ENCODE results near the gene HOXB2. TPM values are rescaled to one million over a fixed set of nuclear protein-coding genes. Genes with fewer than 3 reads are reported as not detected.

Gene HOXB2
- total and polyA plus RNA-seq, 2 experiments from 2014 or later, result not detected

DNA sequence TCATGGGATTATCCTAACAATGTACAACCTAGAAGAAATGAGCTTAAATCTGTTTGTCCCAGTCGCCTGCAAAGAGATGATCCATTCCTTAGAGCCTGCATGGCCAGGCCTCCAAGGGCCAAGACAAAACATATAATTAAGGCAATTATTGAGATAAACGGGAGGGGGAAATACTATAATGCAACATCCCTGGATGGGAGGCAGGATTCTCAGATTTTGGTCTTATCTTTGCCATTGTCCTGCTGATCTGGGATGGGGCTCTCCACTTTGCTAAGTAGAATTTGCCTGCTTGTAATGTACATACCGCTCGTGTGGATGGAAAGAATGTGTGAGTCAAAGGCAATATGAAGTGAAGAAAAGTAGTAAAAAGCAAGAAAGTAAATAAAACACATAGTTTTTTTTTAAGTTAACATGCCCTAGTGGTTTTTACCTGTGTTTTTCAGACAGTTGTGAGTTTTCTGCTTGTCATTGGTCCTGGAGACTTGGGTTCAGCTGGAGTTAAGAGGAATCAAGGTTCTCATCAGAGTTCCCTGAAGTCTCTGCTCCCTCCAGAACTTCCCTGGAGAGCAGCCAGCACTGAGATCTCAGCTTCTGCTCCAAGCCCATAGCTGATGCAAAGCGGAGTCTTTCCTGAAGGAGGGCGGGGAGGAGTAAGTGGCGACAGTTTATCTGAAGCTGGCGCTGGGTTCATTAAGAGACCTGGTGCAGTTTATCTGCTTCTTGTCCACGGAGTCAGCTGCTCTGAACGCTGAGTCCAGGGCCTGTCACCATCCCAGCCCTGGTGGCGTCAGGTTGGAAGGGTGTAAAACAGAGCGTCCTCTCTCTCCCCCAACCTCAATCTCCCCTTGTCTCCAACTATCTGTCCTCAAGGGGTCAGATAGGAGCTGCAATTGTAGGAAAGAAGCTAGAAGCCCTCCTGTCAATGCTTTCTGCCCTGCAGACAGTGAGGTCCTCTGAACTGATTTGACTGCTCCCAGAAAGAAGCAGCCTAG lies 44.2 kb downstream of the HOXB2 start:
- H3K27ac Mint-ChIP-seq, result no peak overlapping the region
- Histone ChIP-seq H3K4me1 (ENCODE audit: insufficient read depth) (peaks cover 20% of the 10 kb centered on the region; the same call in 1 of the 2 replicates), H3K27ac (ENCODE audit: low read depth) (no peak overlapping the region), H2AFZ (no peak overlapping the region), H3K36me3 (ENCODE audit: insufficient read depth) (no peaks in the 10 kb centered on the region), H3K9me2 (ENCODE audit: insufficient read depth) (no peaks in the 10 kb centered on the region), H3K27me3 (ENCODE audit: insufficient read depth) (peaks cover 75% of the 10 kb centered on the region), H3K4me2 (no peak overlapping the region), H3K79me2 (replicated peaks; ENCODE audit: insufficient read depth) (no peaks in the 10 kb centered on the region), H3K4me3 (no peak overlapping the region), H3F3A (replicated peaks; ENCODE audit: low read depth) (no peaks in the 10 kb centered on the region), H4K20me1 (replicated peaks; ENCODE audit: insufficient read depth) (0 out of 2 replicates have a peak, but pooled peaks cover 2% of the 10 kb centered on the region)
- H3K27me3 Mint-ChIP-seq (ENCODE audit: insufficient read depth, low read depth, poor library complexity), result peaks cover 25% of the 10 kb centered on the region
- H3K4me3 Mint-ChIP-seq, result no peak overlapping the region
- TF ChIP-seq CTCF (conservative IDR thresholded peaks at IDR 0.05; ENCODE audit: low read depth in 2 of 2) (peak; percentile 47 to 69), ZNF331 (CRISPR knock-in tag; IDR thresholded peaks at IDR 0.05; ENCODE audit: low read depth) (no peak)
- ATAC-seq, result peak; percentile 86
- H3K9me3 Mint-ChIP-seq, result no peaks in the 10 kb centered on the region
- DNase-seq (ENCODE audit: low spot score), result peak; percentile 68
- H3K36me3 Mint-ChIP-seq (ENCODE audit: low read depth), result no peaks in the 10 kb centered on the region
- peaks cover 31% of the 10 kb centered on the region for H3K4me1 Mint-ChIP-seq

DNA sequence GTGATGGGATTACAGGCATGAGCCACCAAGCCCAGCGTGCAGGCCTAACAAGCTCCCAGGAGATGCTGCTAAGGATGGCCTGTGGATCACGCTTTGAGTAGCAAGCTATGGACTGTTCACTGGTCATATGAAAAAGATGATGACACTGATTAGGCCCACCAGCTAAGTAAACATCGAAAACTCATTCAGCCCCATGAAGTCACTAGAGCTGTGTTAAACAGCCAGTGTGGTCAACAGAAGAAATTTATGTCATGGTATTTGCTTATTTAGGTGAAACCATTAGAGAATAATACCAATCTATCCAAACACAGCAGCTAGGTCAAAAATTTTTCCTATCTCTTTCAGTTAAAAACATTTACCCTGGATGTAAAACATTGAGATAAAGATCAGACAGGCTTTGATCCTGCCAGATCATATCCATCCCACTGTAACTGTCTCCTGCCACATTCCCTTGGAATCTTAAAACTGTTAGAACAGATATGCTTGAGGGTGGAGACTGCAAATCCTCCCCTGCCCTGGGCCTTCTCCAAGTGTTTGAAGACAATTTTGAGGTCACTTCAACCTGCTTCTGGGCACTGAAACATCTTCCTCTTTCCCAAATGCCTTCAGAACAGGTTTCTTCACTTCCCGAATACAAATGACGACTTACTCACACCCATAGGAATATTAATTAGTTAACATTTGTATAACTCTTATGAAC lies 45.0 kb downstream of the HOXB2 start:
- H3K27me3 Mint-ChIP-seq (ENCODE audit: insufficient read depth, low read depth, poor library complexity), result peaks cover 25% of the 10 kb centered on the region
- H3K4me1 Mint-ChIP-seq, result peaks cover 28% of the 10 kb centered on the region
- ATAC-seq, result no peak
- H3K4me3 Mint-ChIP-seq, result no peak overlapping the region
- Histone ChIP-seq H3K4me3 (no peak overlapping the region), H3K4me1 (ENCODE audit: insufficient read depth) (peaks cover 18% of the 10 kb centered on the region; the same call in 1 of the 2 replicates), H3K9me2 (ENCODE audit: insufficient read depth) (no peaks in the 10 kb centered on the region), H3F3A (replicated peaks; ENCODE audit: low read depth) (no peaks in the 10 kb centered on the region), H3K27ac (ENCODE audit: low read depth) (no peak overlapping the region), H4K20me1 (replicated peaks; ENCODE audit: insufficient read depth) (0 out of 2 replicates have a peak, but pooled peaks cover 5% of the 10 kb centered on the region), H3K4me2 (no peak overlapping the region), H3K79me2 (replicated peaks; ENCODE audit: insufficient read depth) (no peaks in the 10 kb centered on the region), H3K27me3 (ENCODE audit: insufficient read depth) (peaks cover 84% of the 10 kb centered on the region), H2AFZ (no peak overlapping the region), H3K36me3 (ENCODE audit: insufficient read depth) (no peaks in the 10 kb centered on the region)
- H3K36me3 Mint-ChIP-seq (ENCODE audit: low read depth), result no peaks in the 10 kb centered on the region
- no peak overlapping the region for H3K27ac Mint-ChIP-seq
- no peak for DNase-seq (ENCODE audit: low spot score)
- H3K9me3 Mint-ChIP-seq, result no peaks in the 10 kb centered on the region
- TF ChIP-seq REST (IDR thresholded peaks at IDR 0.05; ENCODE audit: unreplicated experiment), result no peak
- TF ChIP-seq CTCF (conservative IDR thresholded peaks at IDR 0.05; ENCODE audit: low read depth in 2 of 2), result no peak

Measured in GM23338 (cell line).